GM12878 (cell line): ENCODE measurements around the gene FGF1. TPM values are rescaled to one million over a fixed set of nuclear protein-coding genes. Genes with fewer than 3 reads are reported as not detected.

Source experiments
- ATAC-seq: fragments of 200-7000 bp; cut with Tn5 transposase; 3 replicates; pipeline ENCODE4 v1.9.1; 2020; ENCODE audit warnings: mild to moderate bottlenecking, moderate library complexity
- BruUV-seq: library from RNA; stranded (reverse); fragments of 400-500 nt; replicated peaks from 2 replicates; lab custom pipeline; 2021; lab: Mats Ljungman, UMichigan
- CTCF ChIA-PET: fragments of 300-600 bp; sonication (Branson Sonifier 250); formaldehyde crosslinking; extraction: SDS; loops from one replicate; lab custom pipeline; 2021; ENCODE audit warnings: inconsistent platforms; lab: Yijun Ruan, JAX
- POLR2A ChIA-PET: fragments of 350-600 bp; formaldehyde crosslinking; extraction: SDS; loops from one replicate; lab custom pipeline; 2021; ENCODE audit warnings: inconsistent platforms; lab: Charles Lee
- RAD21 ChIA-PET: fragments of 300-600 bp; sonication (Branson Sonifier 250); formaldehyde crosslinking; loops from one replicate; lab custom pipeline; 2023; ENCODE audit warnings: antibody characterized with exemption; ENCODE audit not compliant: unreplicated experiment; lab: Charles Lee
- SMC1A ChIA-PET: fragments of 300-600 bp; sonication (Branson Sonifier 250); formaldehyde crosslinking; loops from one replicate; lab custom pipeline; 2023; ENCODE audit not compliant: unreplicated experiment, uncharacterized antibody; lab: Charles Lee
- DNase-seq: peaks from one replicate; pipeline ENCODE4 v3.0.0-alpha.2; 2011; ENCODE audit warnings: low read depth, low spot score
- FAIRE-seq: peaks from 3 replicates; lab custom pipeline; 2011; peaks lifted over from hg19 to GRCh38; lab: Jason Lieb, UNC
- H2AFZ ChIP-seq: 2 replicates; pipeline ENCODE4 v1.6.0; 2011; ENCODE audit warnings: low read depth, low read length, control low read depth; ENCODE audit not compliant: control insufficient read depth
- H3K27ac ChIP-seq: 2 replicates; pipeline ENCODE4 v1.5.1; 2011; ENCODE audit warnings: control low read depth; ENCODE audit not compliant: control insufficient read depth, insufficient read depth
- H3K27me3 ChIP-seq, 2 experiments: replicated peaks in 1 of 2; 2 replicates each; pipeline versions ENCODE4 v1.6.0 to v1.6.1; 2011; ENCODE audit warnings: low read length in 1 of 2; ENCODE audit not compliant: control insufficient read depth in 2 of 2, insufficient read depth in 2 of 2
- H3K36me3 ChIP-seq, 2 experiments: 2 replicates each; pipeline ENCODE4 v1.5.1; 2011; ENCODE audit warnings: low read length in 1 of 2; ENCODE audit not compliant: control insufficient read depth in 2 of 2, insufficient read depth in 2 of 2
- H3K4me1 ChIP-seq: 2 replicates; pipeline ENCODE4 v1.6.1; 2011; ENCODE audit warnings: mild to moderate bottlenecking, low read length, moderate library complexity, mixed read lengths; ENCODE audit not compliant: control insufficient read depth, insufficient read depth
- H3K4me2 ChIP-seq: 2 replicates; pipeline ENCODE4 v1.6.0; 2011; ENCODE audit warnings: control low read depth; ENCODE audit not compliant: control insufficient read depth, insufficient read depth
- H3K4me3 ChIP-seq: fragments of 200-600 bp; sonication (generic); 2 replicates; pipeline ENCODE4 v1.5.1; 2016
- H3K79me2 ChIP-seq: 2 replicates; pipeline ENCODE4 v1.6.0; 2011; ENCODE audit warnings: low read length; ENCODE audit not compliant: control insufficient read depth, insufficient read depth
- H3K9ac ChIP-seq: 2 replicates; pipeline ENCODE4 v1.8.0; 2011; ENCODE audit warnings: low read length, control low read depth, mixed read lengths; ENCODE audit not compliant: control insufficient read depth, insufficient read depth
- H3K9me3 ChIP-seq: replicated peaks from 3 replicates; pipeline ENCODE4 v1.5.1; 2011; ENCODE audit warnings: mild to moderate bottlenecking, low read length; ENCODE audit not compliant: control insufficient read depth, insufficient read depth
- H4K20me1 ChIP-seq: 2 replicates; pipeline ENCODE4 v1.6.0; 2011; ENCODE audit not compliant: control insufficient read depth, insufficient read depth
- BRCA1 ChIP-seq: IDR thresholded peaks from 2 replicates; pipeline ENCODE4 v1.6.1; 2011; ENCODE audit warnings: low read depth, low read length, improper control_type of control experiment
- CEBPB ChIP-seq, 2 experiments: fragments of 150-350 bp in 1 of 2; IDR thresholded peaks; 2 replicates each; pipeline ENCODE4 v1.6.1; 2012 to 2014; ENCODE audit warnings: low read depth in 2 of 2, low read length in 2 of 2, borderline replicate concordance in 1 of 2, inconsistent platforms in 1 of 2
- DPF2 ChIP-seq: fragments of 450-650 bp; IDR thresholded peaks from 2 replicates; pipeline ENCODE4 v1.6.1; 2017; ENCODE audit warnings: mild to moderate bottlenecking
- ESRRA ChIP-seq: IDR thresholded peaks from 2 replicates; pipeline ENCODE4 v1.6.1; 2012; ENCODE audit warnings: mild to moderate bottlenecking, low read length, improper control_type of control experiment
- FOS ChIP-seq: IDR thresholded peaks from 3 replicates; pipeline ENCODE4 v1.6.1; 2011; ENCODE audit warnings: borderline replicate concordance; ENCODE audit not compliant: insufficient read length; ENCODE audit errors: extremely low read depth
- JUNB ChIP-seq: IDR thresholded peaks from 2 replicates; pipeline ENCODE4 v1.6.1; 2016; ENCODE audit warnings: antibody characterized with exemption, mild to moderate bottlenecking
- LARP7 ChIP-seq: fragments of 450-650 bp; IDR thresholded peaks from 2 replicates; pipeline ENCODE4 v1.6.1; 2017; ENCODE audit warnings: mild to moderate bottlenecking
- NR2F1 ChIP-seq: fragments of 450-650 bp; conservative IDR thresholded peaks from 2 replicates; pipeline ENCODE4 v1.6.1; 2017; ENCODE audit warnings: mild to moderate bottlenecking
- POLR2AphosphoS2 ChIP-seq: IDR thresholded peaks from 2 replicates; pipeline ENCODE4 v1.6.1; 2011; ENCODE audit warnings: low read depth, mild to moderate bottlenecking, low read length, improper control_type of control experiment, moderate library complexity
- SIX5 ChIP-seq: IDR thresholded peaks from 2 replicates; pipeline ENCODE4 v1.6.1; 2011; ENCODE audit warnings: mild to moderate bottlenecking, low read depth, low read length, moderate library complexity; ENCODE audit not compliant: severe bottlenecking
- WRNIP1 ChIP-seq: IDR thresholded peaks from 2 replicates; pipeline ENCODE4 v1.6.1; 2011; ENCODE audit warnings: low read depth, low read length, improper control_type of control experiment, borderline replicate concordance
- YY1 ChIP-seq: IDR thresholded peaks from 2 replicates; pipeline ENCODE4 v1.6.1; 2011; ENCODE audit warnings: low read depth, mild to moderate bottlenecking, low read length
- WGBS: methylation state at CpG from one replicate; pipeline ENCODE4 v1.1.6; 2016; ENCODE audit warnings: low lambda C conversion rate; ENCODE audit not compliant: insufficient replicate concordance, insufficient coverage; ENCODE audit errors: missing lambda C conversion rate; 5-methylcytosine and 5-hydroxymethylcytosine counted together
- in situ Hi-C: fragments of 300-500 bp; cut with MboI; formaldehyde crosslinking; loops from 9 replicates; pipeline ENCODE4 v1.14.3; 2018; ENCODE audit warnings: mixed read lengths
- intact Hi-C: fragments of 100-400 bp; cut with micrococcal nuclease; formaldehyde crosslinking; loops from one replicate; pipeline ENCODE4 v1.14.2; 2022; ENCODE audit not compliant: unreplicated experiment
- polyA plus RNA-seq, 11 experiments: library from polyadenylated mRNA; depleted of rRNA in 4 of 11; unstranded in 6 of 11; stranded (reverse) in 5 of 11; fragments of >200 nt; fragmentation: Nextera tagmentation in 4 of 11; fragmentation: Illumina TruSeq in 1 of 11; extraction: Ambion mirVana in 4 of 11; extraction: Trizol in 1 of 11; gene quantifications; 1 replicate in 1 of 11; 2 replicates in 10 of 11; pipeline versions ENCODE4 v1.2.1 to v1.2.3, GENCODE V29; 2011 to 2016; ENCODE audit warnings: inconsistent platforms in 2 of 11, missing spikeins in 2 of 11, low read depth in 1 of 11
- total RNA-seq, 4 experiments: library from RNA; depleted of rRNA in 3 of 4; stranded (reverse); fragments of >200 nt in 3 of 4; fragmentation: Illumina TruSeq in 1 of 4; extraction: Trizol in 1 of 4; gene quantifications; 2 replicates each; pipeline versions ENCODE4 v1.2.1 to v1.2.3, GENCODE V29; 2013 to 2021
- TF ChIP-seq, protein P1 (sequence below): IDR thresholded peaks from 2 replicates; pipeline ENCODE4 v1.6.1; 2012; ENCODE audit warnings: low read length, inconsistent platforms

FGF1 gene
- total and polyA plus RNA-seq, 10 of the 15 experiments (the other 5 are each of a cell fraction or from before 2014, with no cell fraction given): not detected

DNA sequence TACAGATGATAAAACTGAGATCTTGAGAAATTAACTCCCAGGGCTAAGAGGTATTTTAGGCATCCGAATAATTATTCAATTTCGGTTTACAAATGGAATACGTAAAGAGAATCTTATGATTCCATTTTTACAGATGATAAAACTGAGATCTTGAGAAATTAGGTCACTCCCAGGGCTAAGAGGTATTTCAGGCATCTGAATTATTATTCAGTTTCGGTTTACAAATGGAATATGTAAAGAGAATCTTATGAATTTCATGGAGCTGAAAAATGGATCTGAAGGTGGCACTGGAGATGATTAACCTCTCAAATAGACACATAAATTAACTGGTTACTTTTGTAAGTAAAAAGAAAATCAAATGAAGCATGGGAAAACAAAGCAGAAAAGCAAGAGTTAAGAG is 44.2 kb downstream of the FGF1 start:
- no peaks in the 10 kb centered on the region for H3K4me1 ChIP-seq
- ATAC-seq: no peak
- TF ChIP-seq YY1: no peak
- no peak for TF ChIP-seq NR2F1
- TF ChIP-seq WRNIP1: no peak
- no peak for TF ChIP-seq LARP7
- no peak for TF ChIP-seq BRCA1
- TF ChIP-seq POLR2AphosphoS2: no peak
- TF ChIP-seq FOS: no peak
- no peak for TF ChIP-seq SIX5
- TF ChIP-seq, protein P1, sequence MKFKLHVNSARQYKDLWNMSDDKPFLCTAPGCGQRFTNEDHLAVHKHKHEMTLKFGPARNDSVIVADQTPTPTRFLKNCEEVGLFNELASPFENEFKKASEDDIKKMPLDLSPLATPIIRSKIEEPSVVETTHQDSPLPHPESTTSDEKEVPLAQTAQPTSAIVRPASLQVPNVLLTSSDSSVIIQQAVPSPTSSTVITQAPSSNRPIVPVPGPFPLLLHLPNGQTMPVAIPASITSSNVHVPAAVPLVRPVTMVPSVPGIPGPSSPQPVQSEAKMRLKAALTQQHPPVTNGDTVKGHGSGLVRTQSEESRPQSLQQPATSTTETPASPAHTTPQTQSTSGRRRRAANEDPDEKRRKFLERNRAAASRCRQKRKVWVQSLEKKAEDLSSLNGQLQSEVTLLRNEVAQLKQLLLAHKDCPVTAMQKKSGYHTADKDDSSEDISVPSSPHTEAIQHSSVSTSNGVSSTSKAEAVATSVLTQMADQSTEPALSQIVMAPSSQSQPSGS: no peak
- no peak for TF ChIP-seq ESRRA
- no peak for TF ChIP-seq CEBPB (IDR thresholded peaks at IDR 0.05; ENCODE audit: borderline replicate concordance in 1 of 2, low read depth in 2 of 2, low read length in 2 of 2)
- TF ChIP-seq DPF2: no peak
- TF ChIP-seq JUNB: no peak
- TF ChIP-seq, all 136 proteins: peak for 0
- no peak overlapping the region for H3K9ac ChIP-seq
- H3K27ac ChIP-seq: no peak overlapping the region
- ChIA-PET RAD21 (no interaction called here), SMC1A (no interaction called here), POLR2A (no interaction called here), CTCF (interaction anchor here (2.0 kb wide), 1 partner anchor 14 kb away, joined by 7 read pairs; no protein-coding TSS in a partner anchor)
- no peaks in the 10 kb centered on the region for H3K79me2 ChIP-seq
- WGBS: 0% methylated on average over 4 of the region's 4 CpGs
- H3K27me3 ChIP-seq: peaks cover 8% of the 10 kb centered on the region in 2 experiments; a peak in 3 of 4 replicates
- intact Hi-C loops (no loop called here), in situ Hi-C loops (no loop called here)
- no TSS peak for BruUV-seq
- no peaks in the 10 kb centered on the region for H4K20me1 ChIP-seq
- H3K36me3 ChIP-seq: no peaks in the 10 kb centered on the region
- H3K4me2 ChIP-seq: no peak overlapping the region
- H2AFZ ChIP-seq: no peak overlapping the region
- no peaks in the 10 kb centered on the region for H3K9me3 ChIP-seq
- DNase-seq (no peak), FAIRE-seq (no peak)
- no peak overlapping the region for H3K4me3 ChIP-seq
